Limb (tissue), 2 donors: ENCODE measurements around the gene TLCD5.

Experiments
- DNase-seq, 2 donors: peaks; one replicate each; pipeline ENCODE4 v3.0.0-alpha.2; 2016; ENCODE audit errors: extremely low spot score in 2 of 2

Gene TLCD5

DNA sequence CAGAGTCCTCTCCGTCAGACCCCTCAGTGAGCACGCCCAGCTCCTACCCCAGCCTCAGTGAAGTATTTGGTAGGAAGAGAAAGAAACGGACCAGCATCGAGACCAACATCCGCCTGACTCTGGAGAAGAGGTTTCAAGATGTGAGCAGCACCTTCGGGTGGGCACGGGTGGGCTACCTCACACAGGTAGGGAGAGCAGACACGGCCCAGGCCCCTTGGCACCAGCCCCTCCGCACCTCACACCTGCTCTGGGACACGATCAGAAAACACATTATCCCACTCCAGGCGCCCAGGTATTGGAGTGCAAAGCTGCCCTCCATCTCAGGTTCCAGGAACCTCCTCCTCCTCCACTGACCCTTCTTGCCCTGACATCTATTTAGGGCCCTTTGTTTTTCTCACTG, 17.6 kb upstream of the TLCD5 start:
- DNase-seq, result no peak

DNA sequence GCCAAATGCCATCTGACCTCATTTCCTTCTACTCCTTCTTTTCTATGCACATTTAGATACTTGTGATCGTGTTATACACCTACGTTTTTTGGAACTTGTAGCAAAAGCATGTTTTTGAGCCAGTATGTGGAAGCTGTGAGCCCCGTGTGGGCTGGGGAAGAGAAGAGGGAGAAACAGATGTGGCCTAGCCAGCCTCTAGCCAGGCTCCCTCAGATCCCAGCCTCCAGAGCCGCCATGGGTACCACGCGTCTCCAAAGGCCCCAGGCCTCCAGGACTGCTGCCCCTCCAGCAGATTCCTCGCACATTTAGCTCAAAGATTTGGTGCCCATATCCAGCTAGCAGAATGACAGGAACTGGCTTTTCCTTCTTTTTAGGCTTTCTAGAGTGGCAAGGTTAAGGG, 17.0 kb upstream of the TLCD5 start:
- DNase-seq, result no peak

DNA sequence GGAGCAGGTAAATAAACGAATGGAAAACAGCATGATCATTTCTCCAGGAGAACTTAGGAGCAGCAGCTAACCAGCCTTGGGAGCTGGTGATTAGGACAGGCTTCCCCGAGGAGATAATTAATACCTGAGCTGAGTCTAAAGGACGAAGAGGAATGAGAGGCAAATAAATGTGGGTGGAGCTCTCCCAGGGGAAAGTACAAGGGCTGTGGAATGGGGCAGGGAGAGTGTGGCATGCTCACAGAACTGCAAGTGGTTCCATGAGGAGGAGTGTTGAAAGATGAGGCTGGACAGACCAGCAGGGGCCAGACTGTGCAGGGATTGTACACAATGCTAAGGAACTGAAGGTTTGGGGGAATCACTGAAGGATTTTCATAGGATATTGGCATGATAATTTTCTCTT, 14.2 kb upstream of the TLCD5 start:
- no peak for DNase-seq

DNA sequence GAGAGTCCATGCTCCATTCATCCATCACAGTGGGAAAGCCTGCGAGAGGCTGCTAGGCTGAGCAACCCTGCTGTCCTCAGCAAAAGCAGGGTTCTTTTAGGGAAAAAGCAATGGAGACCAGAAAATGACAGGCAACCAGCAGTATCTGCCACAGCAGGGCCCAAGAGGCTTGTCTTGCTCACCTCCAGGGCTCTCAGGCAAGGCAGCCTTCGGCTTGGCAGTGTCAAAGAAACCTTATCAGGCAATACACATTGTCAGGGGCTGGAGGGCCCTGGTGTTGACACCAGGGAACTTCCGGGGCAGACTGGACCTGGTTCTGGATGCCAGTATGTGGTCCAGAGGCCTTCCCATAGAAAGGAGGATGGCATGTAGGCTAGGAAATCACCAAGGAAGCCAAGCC, 10.2 kb upstream of the TLCD5 start:
- DNase-seq, result no peak

DNA sequence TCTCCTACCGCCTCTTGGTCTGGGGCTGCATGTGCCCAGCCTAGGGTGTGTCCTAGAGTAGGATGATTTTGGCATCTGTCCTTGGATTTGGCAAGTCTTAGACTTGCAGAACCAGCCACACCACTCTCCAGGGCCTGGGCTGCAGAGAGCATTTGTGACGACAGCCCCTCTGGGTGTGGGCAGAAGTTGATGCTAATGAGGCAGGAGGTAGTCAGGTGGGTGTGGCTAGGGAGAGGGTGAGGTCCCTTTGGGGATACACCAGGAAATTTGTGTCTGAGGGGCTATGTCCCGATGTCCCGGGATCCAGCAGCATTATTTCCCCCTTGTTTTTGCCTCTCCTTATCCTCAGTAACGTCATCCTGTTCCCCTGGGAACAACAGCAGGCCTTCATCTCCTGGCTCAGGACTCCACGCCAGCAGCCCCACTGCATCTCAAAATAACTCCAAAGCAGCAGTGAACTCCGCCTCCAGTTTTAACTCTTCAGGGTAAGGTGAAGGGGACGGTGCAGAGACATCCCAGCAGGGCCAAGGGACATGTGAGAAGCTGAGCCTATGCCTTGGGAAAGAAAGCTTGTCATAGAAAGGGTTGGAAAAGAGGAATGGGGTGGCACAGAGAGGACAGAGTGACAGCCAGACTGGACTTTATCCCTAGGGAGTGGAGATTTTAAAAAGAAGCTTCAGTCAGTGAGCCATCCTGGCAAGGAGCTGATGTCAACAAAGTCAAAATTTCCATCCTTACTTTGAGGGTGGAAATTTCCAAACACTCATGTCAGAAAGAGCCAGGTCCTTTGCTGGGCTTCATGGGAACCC, 8.0 kb upstream of the TLCD5 start:
- peak in 1 of 2 donors; percentile 34 for DNase-seq

DNA sequence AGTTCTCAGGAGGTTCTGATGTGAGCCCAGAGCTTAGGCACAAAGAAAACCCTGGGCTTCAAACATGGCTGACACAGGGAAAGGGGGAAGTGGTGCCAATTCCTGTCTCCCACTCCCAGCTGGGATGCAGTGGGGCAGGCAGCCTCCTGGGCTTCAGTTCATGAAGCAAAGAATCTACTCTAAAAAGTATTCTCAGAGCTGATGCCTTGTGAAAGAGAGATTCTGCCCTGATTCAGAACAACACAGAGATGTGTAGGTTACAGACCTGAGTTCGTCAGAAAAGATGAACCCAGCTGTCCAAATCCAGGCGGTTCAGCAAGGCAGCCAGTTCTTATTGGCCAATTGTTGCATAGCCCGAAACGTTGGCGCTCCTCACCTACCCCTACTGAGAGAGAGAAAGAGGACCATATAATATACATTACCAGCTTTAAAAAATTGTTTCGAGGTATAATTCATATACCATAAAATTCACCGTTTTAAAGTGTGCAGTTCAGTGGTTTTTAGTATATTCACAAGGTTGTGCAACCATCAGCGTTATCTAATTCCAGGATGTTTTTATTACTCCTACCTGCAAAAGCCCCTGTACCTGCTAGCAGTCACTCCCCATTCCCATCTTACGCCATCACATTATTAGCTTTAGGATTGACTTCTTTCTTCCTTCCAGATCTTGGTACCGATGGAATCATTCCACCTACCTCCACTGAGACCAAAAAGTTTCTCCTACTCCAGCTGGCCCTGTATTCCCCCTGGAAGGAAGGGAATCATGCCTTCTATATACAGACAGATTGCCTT, 7.2 kb upstream of the TLCD5 start:
- DNase-seq, result no peak

DNA sequence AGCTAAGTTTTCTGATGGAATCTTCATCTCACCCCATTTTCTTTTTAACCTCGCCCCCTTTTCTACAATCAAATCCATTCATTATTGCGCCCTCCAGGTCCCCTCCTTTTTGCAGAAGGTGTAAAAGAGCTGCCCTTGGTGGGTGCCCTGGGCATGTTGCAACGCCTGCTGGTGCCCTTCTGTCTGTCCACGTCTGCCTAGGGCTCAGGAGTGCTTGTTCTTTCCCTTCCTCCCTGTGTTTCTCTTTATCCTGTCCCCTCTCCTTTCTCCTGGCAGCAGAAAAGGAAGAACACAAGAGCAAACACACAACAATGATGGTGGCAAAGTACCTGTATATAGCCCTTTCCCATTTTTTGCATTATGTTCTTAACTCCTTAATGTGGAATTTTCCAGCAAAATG, 6.2 kb upstream of the TLCD5 start:
- DNase-seq, result no peak

DNA sequence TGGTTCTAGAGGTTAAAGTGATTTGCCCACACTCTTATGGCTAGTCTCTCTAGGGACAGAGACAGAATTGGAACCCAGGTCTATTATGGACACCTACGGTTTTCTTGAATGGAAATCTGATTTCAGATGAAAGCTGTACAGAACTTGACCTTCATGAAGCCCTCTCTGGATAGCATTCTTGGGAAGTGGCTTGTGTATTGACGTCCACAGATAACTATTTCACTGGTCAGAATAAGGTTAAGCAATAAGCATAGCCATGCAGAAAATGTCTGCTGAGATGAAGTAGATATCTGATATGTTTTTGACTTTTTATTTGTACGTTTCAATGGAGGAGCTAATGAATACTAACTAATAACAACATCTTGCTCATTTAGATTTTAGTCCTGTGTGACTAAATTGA, 1.1 kb downstream of the TLCD5 start:
- DNase-seq, result no peak

DNA sequence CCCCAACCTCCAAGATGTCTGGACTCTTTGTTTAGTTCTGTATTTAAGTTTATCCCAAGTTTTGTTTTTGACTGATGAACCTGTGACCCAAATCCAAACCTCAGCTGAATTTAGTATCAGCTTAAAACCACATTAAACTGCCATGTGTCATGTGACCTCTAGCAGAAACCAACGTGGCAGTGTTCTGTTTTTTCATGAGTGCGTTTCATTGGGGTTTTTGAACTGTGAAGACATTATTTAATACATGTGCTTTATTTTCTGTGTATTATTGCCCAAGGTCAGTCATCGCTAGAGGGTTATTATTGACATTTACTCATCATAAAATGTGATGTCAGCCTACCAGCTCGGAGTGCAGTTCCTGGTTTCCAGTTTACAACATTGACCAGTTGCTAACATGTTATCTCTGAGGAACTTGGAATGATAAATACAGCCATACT, 1.8 kb downstream of the TLCD5 start:
- DNase-seq, result no peak

DNA sequence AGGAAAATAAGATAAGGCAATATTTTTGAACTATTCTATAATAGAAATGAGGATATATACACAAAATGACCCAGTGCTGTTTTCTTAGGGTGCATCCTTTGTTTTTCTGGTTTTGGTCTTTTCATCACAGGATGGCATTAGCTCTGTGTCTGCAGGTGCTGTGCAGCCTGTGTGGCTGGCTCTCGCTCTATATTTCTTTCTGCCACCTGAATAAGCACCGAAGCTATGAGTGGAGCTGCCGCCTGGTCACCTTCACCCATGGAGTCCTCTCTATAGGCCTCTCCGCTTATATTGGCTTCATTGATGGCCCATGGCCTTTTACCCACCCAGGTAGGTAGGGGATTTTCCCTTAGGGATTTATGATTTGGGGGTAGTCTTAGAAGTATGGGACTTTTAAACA, 2.2 kb downstream of the TLCD5 start:
- DNase-seq, result no peak

DNA sequence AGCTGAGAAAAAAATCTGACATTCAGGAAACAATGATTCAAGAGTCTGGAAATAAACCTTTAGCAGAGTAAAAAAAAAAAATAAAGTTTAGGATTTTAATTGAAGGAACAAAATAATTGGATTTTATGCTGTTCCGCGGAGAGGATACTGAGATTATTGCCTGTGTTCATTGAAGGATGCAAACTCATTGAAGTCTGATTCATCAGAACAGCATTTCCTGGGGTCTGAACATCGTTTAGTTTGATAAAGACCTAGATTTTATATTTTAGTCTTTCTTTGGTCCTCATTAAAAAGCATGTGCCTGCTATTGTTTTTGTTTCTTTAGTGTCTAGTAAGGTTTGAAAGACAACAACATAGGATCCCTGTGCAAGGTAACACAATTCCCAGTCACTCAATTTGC, 4.5 kb downstream of the TLCD5 start:
- DNase-seq, result no peak

DNA sequence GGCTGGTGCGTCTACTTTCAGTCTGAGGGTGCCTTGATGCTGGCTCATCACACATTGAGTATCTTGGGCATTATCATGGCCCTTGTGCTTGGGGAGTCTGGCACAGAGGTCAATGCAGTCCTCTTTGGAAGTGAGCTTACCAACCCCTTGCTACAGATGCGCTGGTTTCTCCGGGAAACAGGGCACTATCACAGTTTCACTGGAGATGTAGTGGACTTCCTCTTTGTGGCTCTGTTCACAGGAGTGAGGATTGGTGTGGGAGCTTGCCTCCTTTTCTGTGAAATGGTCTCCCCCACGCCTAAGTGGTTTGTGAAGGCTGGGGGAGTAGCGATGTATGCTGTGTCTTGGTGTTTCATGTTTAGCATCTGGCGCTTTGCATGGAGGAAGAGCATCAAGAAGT, 4.9 kb downstream of the TLCD5 start:
- no peak for DNase-seq

DNA sequence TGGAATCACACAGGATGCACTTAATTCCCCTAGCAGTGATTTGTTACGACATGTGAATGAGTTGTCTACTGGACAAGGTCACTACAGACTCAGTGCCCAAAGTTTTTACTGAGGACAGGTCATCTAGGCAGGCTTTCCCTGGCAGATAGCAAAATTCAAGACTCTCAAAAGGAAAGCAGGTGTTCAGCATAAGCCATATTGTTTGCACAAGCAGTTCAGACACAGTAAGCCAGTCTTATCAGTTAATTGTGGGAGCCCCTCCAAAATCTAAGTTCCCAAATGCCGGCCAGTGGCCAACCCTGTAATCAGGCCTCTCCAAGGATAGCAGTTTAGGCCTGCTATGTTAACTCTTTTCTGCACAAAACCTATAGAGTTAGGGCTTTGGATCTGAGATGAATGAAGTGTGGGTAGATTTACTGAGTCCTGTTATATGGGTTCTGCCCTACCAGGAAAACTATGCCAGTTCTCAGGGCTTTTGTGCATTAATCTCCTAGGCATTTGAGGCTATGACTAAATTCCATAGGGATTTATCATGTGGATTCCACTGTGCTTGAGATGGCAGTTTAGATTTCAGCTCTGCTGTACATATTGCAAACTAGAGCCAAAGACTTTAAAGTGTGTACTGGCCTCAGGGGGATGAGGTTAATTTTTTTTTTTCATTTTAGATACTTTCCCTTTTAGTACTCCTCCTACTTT, 6.3 kb downstream of the TLCD5 start:
- DNase-seq, result no peak

DNA sequence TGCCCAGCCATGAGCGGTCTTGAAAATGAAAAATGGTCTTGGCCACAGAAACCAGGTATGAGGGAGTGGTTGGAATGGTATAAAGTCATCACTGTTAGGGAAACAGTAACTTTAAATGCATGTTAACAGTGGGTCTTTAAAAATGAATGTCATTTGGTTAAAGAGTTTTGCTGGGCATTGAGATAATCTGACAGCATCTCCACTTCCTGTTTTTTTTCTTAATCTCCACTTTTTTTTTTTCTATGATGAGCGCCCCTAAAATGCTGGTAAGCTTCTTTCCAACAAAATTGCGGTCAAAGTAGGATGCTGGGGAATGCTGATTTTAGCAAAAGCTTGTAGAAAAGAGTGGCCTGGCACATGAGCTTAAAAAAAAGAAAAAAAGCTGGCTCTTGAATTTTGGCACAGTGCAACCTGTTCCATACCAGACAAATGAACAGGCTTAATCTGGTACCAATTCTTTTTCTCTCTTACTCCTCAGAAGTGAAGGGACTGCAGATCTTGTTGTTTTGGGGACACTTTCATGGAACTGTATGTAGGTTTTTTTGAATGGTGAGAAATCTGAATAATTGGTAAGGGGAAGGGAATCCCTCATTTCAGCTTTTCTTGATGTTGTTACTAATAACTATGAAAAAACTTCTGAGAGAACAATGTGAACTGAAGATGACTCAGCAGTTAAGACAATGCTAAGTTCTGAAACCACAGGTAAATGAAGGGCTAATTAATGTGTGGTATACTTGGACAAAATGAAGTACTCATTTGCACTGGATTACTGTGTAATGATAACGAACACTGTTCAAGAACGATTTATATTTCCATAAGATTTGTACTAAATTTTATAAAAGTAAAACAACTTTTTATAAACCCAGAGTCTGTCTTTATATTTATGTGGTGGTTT, 8.0 kb downstream of the TLCD5 start:
- DNase-seq, result no peak

DNA sequence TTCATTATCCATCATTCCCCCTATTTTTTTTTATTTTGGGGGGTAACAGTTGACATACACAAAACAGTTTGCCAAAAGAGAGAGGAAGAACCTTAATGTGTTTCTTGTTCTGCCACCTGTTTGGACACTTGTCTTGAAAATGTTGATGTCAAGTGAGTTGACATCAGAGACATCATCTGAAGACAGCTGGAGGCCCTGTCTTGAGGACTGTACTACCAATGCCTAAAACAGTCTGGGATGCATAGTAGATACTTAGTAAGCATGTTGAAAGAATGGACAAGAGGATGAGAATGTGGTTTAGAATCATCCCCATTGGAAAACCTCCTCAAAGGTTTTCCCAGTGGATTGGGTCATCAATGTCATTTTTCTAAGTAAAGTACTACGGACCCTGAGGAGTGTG, 8.7 kb downstream of the TLCD5 start:
- DNase-seq, result no peak

DNA sequence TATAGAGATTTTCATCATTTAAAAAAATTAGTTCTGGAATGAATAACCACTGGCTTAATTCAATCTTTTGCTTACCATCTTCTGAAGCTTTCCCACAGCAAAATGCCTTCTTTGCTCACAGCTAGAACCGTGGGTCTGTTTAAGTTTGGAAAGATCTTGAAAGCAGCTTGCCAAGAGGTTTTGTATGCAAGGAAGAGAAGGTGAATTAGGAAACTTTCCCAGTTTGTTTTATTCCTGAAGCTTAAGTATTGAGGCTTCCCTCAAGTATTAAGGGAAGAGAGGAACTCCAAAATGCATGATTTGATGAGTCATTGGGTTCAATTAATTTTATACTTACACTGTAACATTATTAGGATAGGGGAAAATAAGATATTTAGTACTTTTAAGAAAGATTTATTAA, 9.2 kb downstream of the TLCD5 start:
- no peak for DNase-seq

DNA sequence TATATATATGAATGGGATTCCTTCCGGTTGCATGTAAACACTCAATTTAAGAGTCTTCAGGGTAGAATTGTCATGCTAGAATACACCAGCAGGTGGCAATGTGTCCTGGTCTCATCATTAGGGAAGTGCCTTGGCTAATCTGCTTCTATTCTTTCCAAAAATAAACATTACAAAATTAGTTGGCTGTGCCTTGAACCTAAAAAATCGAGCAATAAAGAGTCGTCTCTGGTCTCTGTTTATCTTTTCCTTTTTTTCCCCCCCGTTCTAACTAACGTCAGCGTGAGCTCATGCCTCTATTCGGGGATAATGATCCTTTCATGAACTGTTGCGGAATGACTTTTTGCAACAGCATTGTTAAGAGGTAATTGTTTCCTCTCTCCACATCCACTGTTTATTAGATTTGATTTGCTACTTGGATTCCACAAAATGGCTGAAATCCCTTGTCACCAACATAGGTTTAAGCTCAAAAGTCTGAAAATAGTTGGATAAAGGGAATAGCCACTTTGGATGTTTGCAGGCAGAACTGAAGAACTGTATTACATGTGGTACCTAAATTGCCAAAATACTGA, 9.9 kb downstream of the TLCD5 start:
- DNase-seq, result peak; percentile 71 to 88

DNA sequence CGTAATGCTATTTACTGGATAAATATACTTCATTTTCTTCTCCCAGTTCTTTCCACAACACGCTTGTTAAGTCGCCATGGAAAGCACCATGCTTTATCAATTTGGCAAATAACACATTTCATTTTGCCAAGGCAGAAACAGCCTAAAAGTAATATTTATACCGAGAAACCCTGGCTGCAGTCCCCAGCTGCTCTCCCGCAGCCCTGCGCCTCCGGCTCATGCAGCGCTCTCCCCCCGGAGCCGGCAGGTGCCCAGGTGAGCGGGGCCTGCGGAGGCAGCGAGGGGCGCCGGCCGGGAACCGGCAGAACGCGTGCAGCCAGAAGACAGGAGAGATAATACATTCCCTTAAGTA, 10.4 kb downstream of the TLCD5 start:
- DNase-seq, result no peak

DNA sequence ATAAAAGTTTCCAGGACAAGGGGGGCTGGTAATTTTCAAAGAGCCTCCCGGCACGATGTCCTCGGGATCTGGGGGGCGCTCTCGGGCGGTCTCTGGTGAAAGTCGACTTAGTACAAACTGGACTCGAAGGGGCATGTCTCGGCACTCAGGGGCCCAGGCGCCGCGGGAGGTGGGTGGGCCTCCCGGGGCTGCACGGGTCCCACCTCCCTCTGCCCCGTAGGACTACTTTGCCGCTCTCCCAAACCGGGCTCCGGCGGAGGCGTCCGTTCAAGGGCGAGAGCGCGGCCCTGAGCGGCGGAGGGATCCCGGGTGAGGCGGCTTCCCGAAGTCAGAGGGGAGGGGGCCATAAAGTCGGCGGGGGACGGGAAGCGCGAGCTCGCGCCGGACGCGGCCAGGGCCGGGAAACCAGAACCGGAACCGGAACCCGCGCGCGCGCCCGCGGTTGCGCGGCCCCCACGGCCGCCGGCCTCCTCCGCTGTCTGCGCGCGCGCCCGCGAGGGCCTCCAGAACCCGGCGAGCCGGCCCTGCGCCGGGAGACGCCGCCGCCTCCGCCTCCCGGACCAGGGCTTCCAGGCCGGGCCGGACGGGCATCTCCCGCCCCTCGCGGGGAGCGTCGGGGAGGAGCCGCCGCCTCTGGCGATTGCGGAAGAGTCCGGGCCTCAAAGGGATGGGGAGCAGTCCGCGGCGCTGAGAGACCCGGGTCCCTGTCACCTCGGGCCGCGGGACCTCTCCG, 11.0 kb downstream of the TLCD5 start, which contains the start of gene ARHGEF12:
Gene ARHGEF12 (plus strand): TSS at position 506 of the 733 bp plus-strand sequence. CDS start 831 bp downstream, outside the sequence.
- peak; percentile 97 to 98 for DNase-seq
